Epithelial cell of proximal tubule (primary cell): ENCODE measurements around the gene INTS1. TPM values are rescaled to one million over a fixed set of nuclear protein-coding genes. Genes with fewer than 3 reads are reported as not detected.

ENCODE experiments used
- DNase-seq: peaks from one replicate; pipeline ENCODE4 v3.0.0-alpha.2; 2011; ENCODE audit warnings: low read depth
- H3K4me3 ChIP-seq: 2 replicates; pipeline ENCODE4 v1.5.1; 2011; ENCODE audit warnings: low read depth, mild to moderate bottlenecking, low read length
- CTCF ChIP-seq: conservative IDR thresholded peaks from 2 replicates; pipeline ENCODE4 v1.5.1; 2012; ENCODE audit warnings: low read depth, mild to moderate bottlenecking, low read length
- total RNA-seq: library from RNA; depleted of rRNA; stranded (reverse); fragments of >200 nt; gene quantifications from 2 replicates; pipeline ENCODE4 v1.2.3, GENCODE V29; 2015

Gene INTS1
- total RNA-seq, 1 donor from 2014 or later: 88.2 TPM

- no peak for TF ChIP-seq CTCF
Measured at GRCh38 chr7:1541431-1542162, 37.4 kb upstream of the INTS1 start.

GRCh38 chr7:1540776-1541271 lies 36.6 kb upstream of the INTS1 start:
- DNase-seq: no peak
- no peak for TF ChIP-seq CTCF

More at GRCh38 chr7:1541431-1542162, 37.4 kb upstream of the INTS1 start:
- no peak for DNase-seq
- no peak overlapping the region for H3K4me3 ChIP-seq

GRCh38 chr7:1539882-1540775 lies 35.9 kb upstream of the INTS1 start:
- no peak overlapping the region for H3K4me3 ChIP-seq
- TF ChIP-seq CTCF: no peak
- DNase-seq: no peak

More at GRCh38 chr7:1540776-1541271, 36.6 kb upstream of the INTS1 start:
- H3K4me3 ChIP-seq: no peak overlapping the region

- H3K4me3 ChIP-seq: no peak overlapping the region
- no peak for DNase-seq
- no peak for TF ChIP-seq CTCF
Measured at GRCh38 chr7:1539181-1539881, 35.1 kb upstream of the INTS1 start.

GRCh38 chr7:1538544-1539180 lies 34.5 kb upstream of the INTS1 start:
- H3K4me3 ChIP-seq: no peak overlapping the region
- DNase-seq: no peak
- no peak for TF ChIP-seq CTCF
